ENCODE measurements around the gene AHCY. TPM values are rescaled to one million over a fixed set of nuclear protein-coding genes. Genes with fewer than 3 reads are reported as not detected.

AHCY gene
- total and polyA plus RNA-seq, 2 experiments from 2014 or later = 115 to 263 TPM

- Histone ChIP-seq H3K36me3 (peaks cover 25% of the 10 kb centered on the region), H3K27me3 (no peaks in the 10 kb centered on the region), H3K27ac (no peak overlapping the region), H3K9me3 (ENCODE audit: low read depth) (no peaks in the 10 kb centered on the region), H3K4me3 (no peak overlapping the region), H3K4me1 (ENCODE audit: low read depth) (peaks cover 15% of the 10 kb centered on the region)
- no peak for DNase-seq (ENCODE audit: low read depth in 1 of 2, low spot score in 1 of 2)
- TF ChIP-seq, protein P1, sequence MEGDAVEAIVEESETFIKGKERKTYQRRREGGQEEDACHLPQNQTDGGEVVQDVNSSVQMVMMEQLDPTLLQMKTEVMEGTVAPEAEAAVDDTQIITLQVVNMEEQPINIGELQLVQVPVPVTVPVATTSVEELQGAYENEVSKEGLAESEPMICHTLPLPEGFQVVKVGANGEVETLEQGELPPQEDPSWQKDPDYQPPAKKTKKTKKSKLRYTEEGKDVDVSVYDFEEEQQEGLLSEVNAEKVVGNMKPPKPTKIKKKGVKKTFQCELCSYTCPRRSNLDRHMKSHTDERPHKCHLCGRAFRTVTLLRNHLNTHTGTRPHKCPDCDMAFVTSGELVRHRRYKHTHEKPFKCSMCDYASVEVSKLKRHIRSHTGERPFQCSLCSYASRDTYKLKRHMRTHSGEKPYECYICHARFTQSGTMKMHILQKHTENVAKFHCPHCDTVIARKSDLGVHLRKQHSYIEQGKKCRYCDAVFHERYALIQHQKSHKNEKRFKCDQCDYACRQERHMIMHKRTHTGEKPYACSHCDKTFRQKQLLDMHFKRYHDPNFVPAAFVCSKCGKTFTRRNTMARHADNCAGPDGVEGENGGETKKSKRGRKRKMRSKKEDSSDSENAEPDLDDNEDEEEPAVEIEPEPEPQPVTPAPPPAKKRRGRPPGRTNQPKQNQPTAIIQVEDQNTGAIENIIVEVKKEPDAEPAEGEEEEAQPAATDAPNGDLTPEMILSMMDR (IDR thresholded peaks at IDR 0.05; ENCODE audit: low read depth, low read length) = no peak
Observed at GRCh38 chr20:34296468-34296867, 6.7 kb downstream of the AHCY start.

- Histone ChIP-seq H3K27ac (no peak overlapping the region), H3K36me3 (peaks cover 36% of the 10 kb centered on the region)
- no peak for DNase-seq (ENCODE audit: low read depth in 1 of 2, low spot score in 1 of 2)
Observed at GRCh38 chr20:34295284-34295683, 7.9 kb downstream of the AHCY start.

DNA sequence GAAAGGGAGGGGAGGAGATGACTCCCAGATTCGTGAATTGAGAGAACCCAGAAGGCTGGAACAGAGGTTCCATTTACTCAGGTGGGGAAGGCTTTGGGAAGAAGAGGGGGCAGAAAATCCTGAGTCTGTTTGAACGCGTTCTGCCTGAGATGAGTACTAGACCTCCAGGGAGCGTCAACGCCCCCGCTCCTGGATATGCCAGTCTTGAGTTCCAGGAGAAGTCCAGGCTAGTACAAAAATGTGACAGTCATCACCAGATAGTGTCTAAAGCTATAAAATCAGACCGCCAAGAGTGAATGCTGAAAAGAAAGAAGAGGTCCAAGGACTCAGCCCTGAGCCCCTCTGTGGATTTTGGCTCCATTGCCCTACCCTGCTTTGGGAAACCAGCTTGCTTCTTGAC is 8.6 kb downstream of the AHCY start:
- H3K4me1 ChIP-seq (ENCODE audit: low read depth) = no peaks in the 10 kb centered on the region
- peaks cover 41% of the 10 kb centered on the region for H3K36me3 ChIP-seq
- no peaks in the 10 kb centered on the region for H3K9me3 ChIP-seq (ENCODE audit: low read depth)
- no peak overlapping the region for H3K4me3 ChIP-seq
- no peak for DNase-seq (ENCODE audit: low read depth in 1 of 2, low spot score in 1 of 2)
- no peak overlapping the region for H3K27ac ChIP-seq
- TF ChIP-seq, protein P1 (IDR thresholded peaks at IDR 0.05; ENCODE audit: low read depth, low read length) = no peak
- H3K27me3 ChIP-seq = no peaks in the 10 kb centered on the region

More at GRCh38 chr20:34295284-34295683, 7.9 kb downstream of the AHCY start:
- no peak overlapping the region for H3K4me3 ChIP-seq
- H3K4me1 ChIP-seq (ENCODE audit: low read depth) = peaks cover 3% of the 10 kb centered on the region
- H3K27me3 ChIP-seq = no peaks in the 10 kb centered on the region
- TF ChIP-seq, protein P1 (IDR thresholded peaks at IDR 0.05; ENCODE audit: low read depth, low read length) = no peak
- H3K9me3 ChIP-seq (ENCODE audit: low read depth) = no peaks in the 10 kb centered on the region

DNA sequence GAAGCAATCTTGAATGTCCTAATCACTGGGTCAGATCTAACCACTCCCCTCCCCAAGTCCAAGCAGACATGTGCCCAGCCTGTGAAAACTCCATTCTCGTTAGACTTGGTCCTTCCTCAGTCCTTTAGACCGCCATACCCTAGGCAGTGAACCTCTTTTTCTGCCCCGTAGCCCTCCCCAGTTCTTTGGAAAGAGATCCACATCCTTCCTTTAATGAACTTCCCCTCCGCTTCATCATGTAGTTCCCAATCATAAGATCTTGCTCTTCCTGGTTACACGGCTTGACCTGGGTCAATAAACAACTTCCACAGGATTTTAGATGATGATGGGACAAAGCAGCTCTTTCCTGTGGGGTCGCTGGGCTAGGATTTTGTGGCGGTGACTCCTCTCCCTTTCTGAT is 9.6 kb downstream of the AHCY start:
- H3K4me1 ChIP-seq (ENCODE audit: low read depth) = no peaks in the 10 kb centered on the region
- TF ChIP-seq, protein P1 (IDR thresholded peaks at IDR 0.05; ENCODE audit: low read depth, low read length) = no peak
- no peak overlapping the region for H3K27ac ChIP-seq
- no peaks in the 10 kb centered on the region for H3K27me3 ChIP-seq
- no peak overlapping the region for H3K4me3 ChIP-seq
- peaks cover 41% of the 10 kb centered on the region for H3K36me3 ChIP-seq
- no peaks in the 10 kb centered on the region for H3K9me3 ChIP-seq (ENCODE audit: low read depth)
- no peak for DNase-seq (ENCODE audit: low read depth in 1 of 2, low spot score in 1 of 2)

DNA sequence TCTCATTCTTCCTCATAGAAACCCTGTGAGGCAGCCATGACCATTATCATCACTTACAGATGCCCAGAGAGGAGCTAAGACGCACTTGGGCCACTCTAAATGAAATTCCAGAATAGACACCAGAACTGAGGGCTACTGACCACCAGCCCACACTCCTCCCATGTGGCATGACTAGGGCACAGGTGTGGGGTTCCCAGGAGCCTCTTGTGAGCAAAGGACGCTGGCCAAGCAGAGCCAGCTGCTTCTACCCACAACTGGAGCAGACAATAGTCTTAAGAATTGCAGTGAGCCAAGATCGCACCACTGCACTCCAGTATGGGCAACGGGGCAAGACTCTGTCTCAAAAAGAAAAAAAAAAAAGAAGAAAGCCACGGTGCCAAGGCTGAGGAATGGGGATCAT is 10.0 kb downstream of the AHCY start:
- Histone ChIP-seq H3K36me3 (peaks cover 44% of the 10 kb centered on the region), H3K27ac (no peak overlapping the region), H3K27me3 (no peaks in the 10 kb centered on the region), H3K4me3 (no peak overlapping the region), H3K4me1 (ENCODE audit: low read depth) (no peaks in the 10 kb centered on the region), H3K9me3 (ENCODE audit: low read depth) (no peaks in the 10 kb centered on the region)
- TF ChIP-seq, protein P1 (IDR thresholded peaks at IDR 0.05; ENCODE audit: low read depth, low read length) = no peak
- DNase-seq (ENCODE audit: low read depth in 1 of 2, low spot score in 1 of 2) = no peak

- no peaks in the 10 kb centered on the region for H3K4me1 ChIP-seq (ENCODE audit: low read depth)
- TF ChIP-seq, protein P1 (IDR thresholded peaks at IDR 0.05; ENCODE audit: low read depth, low read length) = no peak
- H3K36me3 ChIP-seq = peaks cover 49% of the 10 kb centered on the region
- DNase-seq (ENCODE audit: low read depth in 1 of 2, low spot score in 1 of 2) = no peak
- no peak overlapping the region for H3K4me3 ChIP-seq
- H3K27ac ChIP-seq = no peak overlapping the region
- no peaks in the 10 kb centered on the region for H3K9me3 ChIP-seq (ENCODE audit: low read depth)
- no peaks in the 10 kb centered on the region for H3K27me3 ChIP-seq
Observed at GRCh38 chr20:34292496-34292895, 10.7 kb downstream of the AHCY start.

All from cardiac muscle cell (in vitro differentiated cells and primary cell).